Activated CD8-positive, alpha-beta memory T cell treated with anti-CD3 and anti-CD28 coated beads for 4 hours (primary cell): ENCODE data around the gene C1QTNF1.

ENCODE experiments used
- DNase-seq, 2 donors: peaks; one replicate each; pipeline ENCODE4 v3.0.0-alpha.2; 2020; ENCODE audit warnings: low read depth in 2 of 2

The C1QTNF1 gene

GRCh38 chr17:78992542-78993212, 31.3 kb upstream of the C1QTNF1 start:
- DNase-seq = no peak

GRCh38 chr17:78993241-78993956, 30.6 kb upstream of the C1QTNF1 start:
- no peak for DNase-seq

DNA sequence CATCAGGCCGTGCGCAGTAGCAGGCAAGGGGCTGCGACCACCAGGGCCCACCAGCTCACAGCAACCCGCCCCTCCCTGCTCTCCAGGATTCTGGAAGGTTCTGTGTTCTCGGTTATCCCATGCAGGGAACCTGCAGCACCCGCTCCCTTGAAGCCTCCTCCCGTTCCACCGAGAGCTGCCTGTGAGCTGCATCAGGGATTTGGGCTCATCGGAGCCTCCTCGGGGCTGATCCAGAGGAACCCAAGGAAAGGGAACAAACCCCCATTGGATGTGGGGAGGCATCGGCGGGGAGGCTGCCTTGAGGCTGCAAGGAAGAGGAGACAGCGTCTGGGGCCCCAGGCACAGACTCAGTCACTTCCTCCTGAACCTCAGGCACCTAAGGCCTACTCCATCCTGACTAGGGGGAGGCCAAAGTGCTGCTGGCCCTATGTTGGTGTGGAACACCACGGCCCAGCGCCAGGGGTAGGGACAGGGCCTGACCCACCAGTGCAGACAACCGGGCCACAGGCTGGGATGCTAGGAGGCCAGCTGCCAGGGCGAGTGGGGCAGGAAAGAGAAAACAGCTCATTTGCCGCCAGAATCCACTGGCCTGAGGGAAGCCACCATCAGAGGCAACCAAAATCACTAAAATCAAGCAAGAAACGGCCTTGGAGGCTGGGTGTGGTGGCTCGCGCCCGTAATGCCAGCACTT, 29.8 kb upstream of the C1QTNF1 start:
- DNase-seq = no peak

DNA sequence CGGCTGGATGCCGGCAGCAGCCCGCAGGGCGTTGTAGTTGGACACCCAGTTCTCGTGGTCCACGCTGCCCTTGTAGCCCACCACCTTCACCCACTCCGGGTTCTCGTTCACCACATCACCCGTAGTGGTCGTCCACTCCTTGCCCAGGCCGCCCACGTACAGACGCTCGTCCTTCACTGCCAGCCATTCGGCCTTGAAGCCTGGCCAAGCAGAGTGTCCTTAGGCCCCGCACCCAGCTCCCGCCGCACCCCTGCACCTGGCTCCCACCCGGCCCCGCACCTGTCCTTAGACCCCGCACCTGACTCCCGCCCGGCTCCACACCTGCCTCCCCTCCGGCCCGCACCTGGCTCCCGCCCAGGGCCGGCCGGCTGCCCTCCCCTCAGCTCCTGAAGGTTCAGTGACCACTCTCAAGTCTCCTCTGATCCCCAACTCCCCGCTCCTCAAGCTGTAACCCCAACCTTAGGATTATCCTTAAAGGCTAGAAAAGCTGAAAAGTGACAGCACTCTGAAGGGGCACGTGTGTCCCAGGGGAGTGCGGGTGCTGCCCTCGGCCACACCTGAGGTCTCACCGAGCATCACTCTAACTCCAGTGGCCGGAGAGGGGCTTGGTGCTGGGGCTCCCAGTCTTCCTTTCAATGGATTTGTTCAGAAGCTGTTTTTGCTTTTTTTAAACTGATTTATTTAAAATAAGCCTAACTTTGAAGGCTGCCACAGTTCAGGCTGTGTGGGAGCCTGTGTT, 28.8 kb upstream of the C1QTNF1 start:
- DNase-seq = no peak

DNA sequence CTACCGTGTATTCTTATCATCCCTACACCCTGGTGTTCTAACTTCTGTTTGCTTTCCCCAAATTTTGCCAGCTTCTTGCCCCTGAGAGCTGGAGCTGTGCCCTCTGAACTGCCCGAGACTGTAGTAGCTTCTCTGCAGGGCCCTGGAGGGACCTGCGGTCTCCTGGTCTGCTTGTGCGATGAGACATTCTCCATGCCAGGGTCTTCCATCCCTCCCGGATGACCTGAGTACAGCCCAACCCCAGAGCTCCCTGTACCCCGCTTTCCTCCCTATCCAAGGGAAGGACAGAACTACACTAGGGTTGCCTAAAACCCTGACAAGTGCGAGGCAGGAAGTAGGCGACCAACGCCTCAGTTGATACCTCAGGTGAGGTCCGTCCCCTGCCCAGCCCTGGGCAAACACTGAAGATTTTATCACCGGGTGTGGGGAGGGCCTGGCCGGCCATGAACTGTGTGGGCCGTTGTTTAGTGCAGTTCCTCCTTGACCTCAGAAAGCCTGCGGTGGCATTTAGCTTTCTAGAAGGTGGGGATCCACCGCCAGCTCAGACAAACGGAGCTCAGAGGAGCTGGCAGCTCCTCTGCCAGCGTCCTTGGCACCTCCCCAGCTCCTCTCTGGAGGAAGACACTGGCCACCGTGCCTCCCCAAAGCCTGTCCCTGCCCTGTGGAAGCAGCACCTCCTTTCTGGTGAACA, 28.1 kb upstream of the C1QTNF1 start:
- DNase-seq = no peak

GRCh38 chr17:78996781-78997201, 27.2 kb upstream of the C1QTNF1 start:
- no peak for DNase-seq

DNA sequence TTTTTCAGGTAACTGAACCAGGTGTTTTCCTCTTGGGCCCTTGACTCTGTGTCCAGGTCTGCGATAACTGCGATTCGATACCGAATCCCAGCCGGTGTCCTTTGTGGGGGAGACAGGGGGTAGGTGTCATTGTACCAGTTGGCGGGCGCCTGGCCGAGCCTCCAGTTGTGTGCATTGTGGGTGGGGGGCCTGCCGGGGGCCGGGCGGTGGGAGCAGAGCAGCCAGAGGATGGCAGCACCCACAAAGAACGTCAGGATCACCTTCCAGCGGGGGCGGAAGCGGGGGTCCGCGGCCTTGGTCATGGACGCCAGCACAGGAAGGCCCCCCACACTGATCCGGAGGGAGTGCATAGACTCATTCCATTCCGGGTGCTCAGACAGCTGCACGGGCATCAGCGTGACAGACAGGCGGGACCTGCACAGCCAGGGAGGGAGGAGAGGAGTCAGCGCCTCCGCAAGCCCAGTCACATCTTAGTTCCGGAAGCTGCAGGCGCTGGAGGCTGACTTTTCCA, 26.7 kb upstream of the C1QTNF1 start:
- no peak for DNase-seq

- no peak for DNase-seq
Measured at GRCh38 chr17:78997881-78998280, 26.1 kb upstream of the C1QTNF1 start.

DNA sequence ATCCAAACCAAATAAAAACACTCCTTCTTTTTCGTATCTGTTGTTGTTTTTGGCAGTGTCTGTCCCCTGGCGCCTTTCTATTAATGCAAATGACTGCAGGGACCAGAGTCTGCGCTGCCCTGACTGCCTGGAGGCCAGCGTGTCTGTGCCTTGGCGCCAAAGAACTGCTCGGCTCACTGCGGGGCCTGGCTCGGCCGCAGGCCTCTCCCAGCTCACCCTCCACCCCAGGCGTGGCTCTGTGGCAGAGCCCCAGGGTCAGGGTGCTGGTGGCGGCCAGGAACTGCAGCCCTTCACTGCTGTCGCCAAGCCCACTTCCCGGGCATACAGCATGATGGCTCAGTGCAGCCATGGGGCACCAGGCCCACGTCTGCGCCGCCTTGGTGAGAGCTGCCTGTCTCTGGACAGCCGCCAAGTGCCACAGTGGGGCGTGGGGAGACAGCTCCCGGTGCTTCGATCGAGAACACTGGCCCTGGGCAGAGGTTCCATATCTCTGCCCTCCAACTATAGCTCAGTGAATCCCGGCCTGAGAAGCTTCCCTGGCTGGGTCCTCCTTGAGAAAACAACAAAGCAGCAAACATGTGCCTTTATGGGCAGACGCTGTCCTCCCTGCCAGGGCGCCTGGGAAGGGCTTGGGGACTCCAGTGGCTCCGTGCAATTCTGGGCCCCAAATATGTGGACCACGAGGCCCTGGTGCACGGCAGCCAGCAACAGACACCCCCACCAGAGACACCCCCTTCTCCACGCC, 25.5 kb upstream of the C1QTNF1 start:
- no peak for DNase-seq

DNA sequence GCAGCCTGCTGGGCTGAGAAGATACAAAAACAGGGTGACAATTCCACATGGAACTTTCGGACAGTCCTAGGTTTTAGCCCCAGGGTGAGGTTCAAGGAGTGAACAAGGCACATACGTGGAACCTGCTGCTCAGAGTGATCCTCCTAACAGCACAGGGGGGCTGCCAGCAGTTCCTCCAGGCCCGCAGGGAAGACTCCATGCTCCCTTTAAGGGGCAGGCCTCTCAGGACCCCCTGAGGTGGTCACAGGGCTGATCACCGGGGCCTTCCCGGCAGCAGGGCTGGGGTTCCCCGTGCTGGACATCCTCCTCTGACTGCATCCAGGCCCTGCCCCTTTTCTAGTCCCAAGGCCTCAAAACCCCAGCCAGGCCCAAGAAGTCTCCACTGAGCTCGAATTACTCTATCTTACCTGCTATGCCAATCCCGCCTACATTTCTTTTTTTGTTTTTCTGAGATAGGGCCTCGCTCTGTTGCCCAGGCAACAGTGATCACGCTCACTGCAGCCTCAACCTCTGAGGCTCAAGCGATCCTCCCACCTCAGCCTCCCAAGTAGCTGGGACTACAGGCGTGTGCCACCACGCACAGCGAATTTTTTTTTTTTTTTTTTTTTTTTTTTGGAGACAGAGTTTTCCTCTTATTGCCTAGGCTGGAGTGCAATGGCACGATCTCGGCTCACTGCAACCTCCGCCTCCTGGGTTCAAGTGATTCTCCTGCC, 24.8 kb upstream of the C1QTNF1 start:
- DNase-seq = no peak

DNA sequence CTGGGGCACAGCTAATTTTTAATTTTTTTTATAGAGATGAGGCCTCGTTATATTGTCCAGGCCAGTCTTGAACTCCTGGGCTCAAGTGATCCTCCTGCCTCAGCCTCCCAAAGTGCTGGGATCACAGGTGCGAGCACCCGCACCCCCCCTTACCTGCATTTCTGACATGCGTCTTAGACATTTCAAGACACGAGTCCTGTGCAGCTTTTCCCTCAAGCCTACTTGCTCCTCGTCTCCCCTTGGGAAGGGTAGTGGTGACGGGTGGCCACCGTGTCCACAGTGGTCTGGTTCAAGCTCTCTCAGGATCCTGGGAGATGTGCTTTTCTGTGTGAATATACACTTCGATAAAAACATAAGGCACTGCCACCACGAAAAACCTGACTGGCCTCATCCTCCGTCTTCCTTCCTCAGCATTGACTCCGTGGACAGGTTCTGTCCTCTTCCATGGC, 24.0 kb upstream of the C1QTNF1 start:
- no peak for DNase-seq

- DNase-seq = no peak
Measured at GRCh38 chr17:79000396-79001189, 23.4 kb upstream of the C1QTNF1 start.

DNA sequence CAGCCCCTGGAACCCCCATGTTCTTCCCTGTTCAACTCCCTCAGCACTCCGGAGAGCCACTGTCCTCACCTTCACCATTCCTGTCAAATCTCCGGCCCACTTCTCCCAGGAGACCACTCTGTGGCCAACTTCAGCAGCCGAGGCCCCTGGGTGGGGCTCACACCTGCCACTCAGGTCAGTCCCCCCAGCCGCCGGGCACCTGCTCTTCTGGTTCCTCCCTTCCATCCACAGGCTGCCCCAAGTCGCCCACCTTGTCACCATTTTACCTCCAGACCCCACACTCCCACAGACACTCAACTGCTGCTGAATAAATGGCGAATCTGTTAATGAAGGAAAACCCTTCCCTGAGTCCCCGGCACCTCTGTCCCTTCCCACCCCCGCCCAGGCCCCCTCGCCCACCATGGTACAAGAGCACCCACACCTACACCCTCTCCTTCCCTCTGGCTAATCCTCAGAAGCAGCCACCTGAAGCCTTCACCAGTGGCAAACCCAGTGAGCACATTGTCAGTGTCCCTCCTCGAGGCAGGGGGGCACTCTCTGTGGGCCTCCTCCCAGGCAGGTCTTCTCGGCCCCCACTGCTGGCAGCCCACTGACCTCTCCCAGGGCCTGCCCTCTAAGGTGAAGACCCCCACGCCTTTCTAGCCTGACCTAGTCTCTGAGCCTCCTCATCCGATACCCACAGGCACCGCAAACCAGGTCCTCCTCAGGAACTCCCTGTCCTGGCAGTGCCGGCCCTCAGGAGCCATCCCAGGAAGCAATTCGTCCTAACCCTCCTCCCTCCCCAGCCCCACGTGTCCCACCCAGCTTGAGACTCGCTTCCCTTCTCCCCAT, 22.6 kb upstream of the C1QTNF1 start:
- DNase-seq = no peak

- DNase-seq = no peak
Measured at GRCh38 chr17:79002291-79002690, 21.7 kb upstream of the C1QTNF1 start.

DNA sequence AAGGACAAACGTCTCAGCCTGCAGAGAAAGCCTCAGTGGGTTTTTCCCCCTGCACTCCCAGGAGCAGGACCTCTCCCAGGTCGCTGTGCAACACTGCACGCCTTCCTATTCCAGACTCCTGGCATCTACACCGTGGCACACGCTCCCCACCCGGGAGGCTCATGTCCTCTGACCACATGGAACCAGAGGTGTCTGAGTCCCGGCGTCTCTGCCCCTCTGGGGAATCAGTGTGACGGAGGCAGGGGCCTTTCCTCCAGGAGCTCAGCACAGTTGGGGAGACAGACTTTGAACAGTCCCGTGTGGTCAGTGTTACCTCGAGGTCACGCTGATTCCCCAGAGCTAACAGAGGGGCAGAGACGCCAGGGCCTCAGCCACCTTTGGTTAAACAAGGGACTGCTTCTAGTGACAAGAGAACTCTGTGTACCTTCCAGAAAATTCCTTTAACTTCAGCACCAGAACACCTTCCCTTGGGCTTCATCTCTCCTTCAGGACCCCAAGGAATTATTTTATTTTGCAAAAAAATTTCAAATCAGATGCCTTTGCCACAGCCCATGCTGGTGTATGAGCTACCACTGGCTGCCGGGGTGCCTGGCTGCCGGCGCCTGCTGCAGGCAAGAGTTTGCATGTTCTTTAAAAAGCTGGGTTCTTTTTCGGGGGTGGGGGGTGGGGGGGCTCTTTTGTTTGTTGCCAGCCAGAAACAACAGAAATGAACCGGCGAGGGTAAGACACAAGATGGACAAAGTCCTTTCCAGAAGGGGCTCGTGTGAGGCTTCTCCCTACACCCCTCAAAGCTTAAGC, 21.0 kb upstream of the C1QTNF1 start:
- no peak for DNase-seq

- DNase-seq = no peak
Measured at GRCh38 chr17:79003661-79004411, 20.1 kb upstream of the C1QTNF1 start.
